ENCODE results near the gene CLIP3. TPM values are rescaled to one million over a fixed set of nuclear protein-coding genes. Genes with fewer than 3 reads are reported as not detected.

Gene CLIP3
- total RNA-seq, 2 donors from 2014 or later: 21.3 to 29.0 TPM

- DNase-seq (ENCODE audit: low spot score) (no peak), ATAC-seq (ENCODE audit: insufficient number of reproducible peaks, low FRiP score, low read depth) (no peak)
- H3K36me3 ChIP-seq: no peaks in the 10 kb centered on the region
- no peaks in the 10 kb centered on the region for H3K9me3 ChIP-seq
- no peak overlapping the region for H3K27ac ChIP-seq
- H3K4me3 ChIP-seq: no peak overlapping the region
- no peaks in the 10 kb centered on the region for H3K4me1 ChIP-seq (ENCODE audit: control insufficient read depth in 1 of 2, low read depth in 2 of 2)
- no peak for TF ChIP-seq CTCF (IDR thresholded peaks at IDR 0.05)
- H3K27me3 ChIP-seq (replicated peaks; ENCODE audit: insufficient read depth): no peaks in the 10 kb centered on the region
These were observed 65.9 kb downstream of the CLIP3 start for GRCh38 chr19:35966771-35967170.

Other genes with a start within 250 kb of the CLIP3 start
- gene PRODH2, start 220.0 kb downstream of the CLIP3 start, total RNA-seq: not detected
- gene NPHS1, start 180.4 kb downstream of the CLIP3 start, total RNA-seq: not detected
- under 1 TPM in 1 of 2 donors, not detected in 1; 0.92 TPM for gene KIRREL2, start 176.0 kb downstream of the CLIP3 start, total RNA-seq
- gene APLP1, start 164.3 kb downstream of the CLIP3 start, total RNA-seq: 10 to 100 TPM; 28.1 to 47.2 TPM
- 10 to 100 TPM in 1 of 2 donors, 1 to 10 TPM in 1; 5.4 to 32.6 TPM for gene NFKBID, start 132.3 kb downstream of the CLIP3 start, total RNA-seq
- 10 to 100 TPM in 1 of 2 donors, 1 to 10 TPM in 1; 4.5 to 13.2 TPM for gene HCST, start 130.3 kb downstream of the CLIP3 start, total RNA-seq
- 100 to 1,000 TPM; 155 to 247 TPM for gene TYROBP, start 124.6 kb downstream of the CLIP3 start, total RNA-seq
- 10 to 100 TPM; 14.3 to 26.7 TPM for gene LRFN3, start 96.5 kb downstream of the CLIP3 start, total RNA-seq
- gene SDHAF1, start 37.7 kb downstream of the CLIP3 start, total RNA-seq: 10 to 100 TPM; 43.0 to 70.5 TPM
- 1 to 10 TPM in 1 of 2 donors, under 1 TPM in 1; 0.92 to 2.4 TPM for gene SYNE4, start 24.1 kb downstream of the CLIP3 start, total RNA-seq
- gene ALKBH6, start 18.7 kb downstream of the CLIP3 start, total RNA-seq: 10 to 100 TPM; 19.8 to 55.8 TPM
- 1 to 10 TPM; 6.4 to 6.6 TPM for gene THAP8, start 21.4 kb upstream of the CLIP3 start, total RNA-seq
- 1 to 10 TPM in 1 of 2 donors, under 1 TPM in 1; 0.99 to 1.2 TPM for gene WDR62, start 22.0 kb upstream of the CLIP3 start, total RNA-seq
- gene OVOL3, start 78.3 kb upstream of the CLIP3 start, total RNA-seq: not detected
- gene POLR2I, start 82.0 kb upstream of the CLIP3 start, total RNA-seq: 10 to 100 TPM; 22.1 to 32.6 TPM
- 100 to 1,000 TPM; 158 to 260 TPM for gene TBCB, start 82.6 kb upstream of the CLIP3 start, total RNA-seq
- 100 to 1,000 TPM; 161 to 220 TPM for gene CAPNS1, start 107.2 kb upstream of the CLIP3 start, total RNA-seq
- gene COX7A1, start 119.6 kb upstream of the CLIP3 start, total RNA-seq: 10 to 100 TPM in 1 of 2 donors, 1 to 10 TPM in 1; 6.3 to 41.0 TPM
- gene ZNF565, start 181.8 kb upstream of the CLIP3 start, total RNA-seq: 1 to 10 TPM; 1.9 to 6.6 TPM
- 10 to 100 TPM; 37.8 to 71.1 TPM for gene ZNF146, start 182.2 kb upstream of the CLIP3 start, total RNA-seq